KG1 (cell line): ENCODE measurements around the gene PLAC1.

ENCODE experiments used
- DNase-seq: peaks from one replicate; lab custom pipeline; 2025; lab: John Stamatoyannopoulos, UW

The PLAC1 gene

DNA sequence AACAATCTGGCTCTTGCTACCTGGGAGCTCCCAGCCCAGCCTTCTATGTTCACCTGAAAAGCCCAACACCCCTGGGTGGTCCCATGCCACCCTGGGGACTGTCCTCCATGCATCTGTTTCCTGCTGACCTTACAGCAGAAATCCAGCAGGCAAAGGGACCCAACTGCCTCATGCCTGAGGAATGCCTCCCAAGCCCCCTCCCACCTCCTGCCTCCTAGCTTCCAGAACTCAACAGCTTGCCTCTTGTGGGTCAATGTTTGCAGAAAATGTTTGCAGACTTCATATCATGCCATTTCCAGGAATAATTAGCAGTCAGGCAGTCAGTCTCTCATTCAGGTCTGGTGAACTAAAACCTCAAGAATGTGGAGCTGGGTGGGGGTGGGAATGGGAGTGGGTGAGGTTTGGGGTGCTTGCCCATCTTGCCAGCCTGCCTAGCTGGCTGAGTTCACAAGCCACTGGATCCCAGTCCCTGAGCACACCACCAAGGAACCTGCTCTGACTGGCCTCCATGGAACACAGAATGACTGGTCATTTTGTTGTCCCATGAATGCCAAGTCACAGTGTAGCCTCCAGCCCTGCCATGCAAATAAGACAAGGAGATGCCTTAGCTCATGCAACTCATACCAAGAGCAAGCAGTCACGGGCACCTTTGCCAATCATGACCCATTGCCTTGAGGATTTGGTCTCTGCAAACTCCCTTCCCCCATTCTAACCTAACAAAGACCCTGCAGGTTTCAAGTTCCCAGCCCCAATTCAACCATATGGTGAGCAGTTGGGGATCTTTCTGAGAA is 12.1 kb upstream of the PLAC1 start:
- DNase-seq = no peak

DNA sequence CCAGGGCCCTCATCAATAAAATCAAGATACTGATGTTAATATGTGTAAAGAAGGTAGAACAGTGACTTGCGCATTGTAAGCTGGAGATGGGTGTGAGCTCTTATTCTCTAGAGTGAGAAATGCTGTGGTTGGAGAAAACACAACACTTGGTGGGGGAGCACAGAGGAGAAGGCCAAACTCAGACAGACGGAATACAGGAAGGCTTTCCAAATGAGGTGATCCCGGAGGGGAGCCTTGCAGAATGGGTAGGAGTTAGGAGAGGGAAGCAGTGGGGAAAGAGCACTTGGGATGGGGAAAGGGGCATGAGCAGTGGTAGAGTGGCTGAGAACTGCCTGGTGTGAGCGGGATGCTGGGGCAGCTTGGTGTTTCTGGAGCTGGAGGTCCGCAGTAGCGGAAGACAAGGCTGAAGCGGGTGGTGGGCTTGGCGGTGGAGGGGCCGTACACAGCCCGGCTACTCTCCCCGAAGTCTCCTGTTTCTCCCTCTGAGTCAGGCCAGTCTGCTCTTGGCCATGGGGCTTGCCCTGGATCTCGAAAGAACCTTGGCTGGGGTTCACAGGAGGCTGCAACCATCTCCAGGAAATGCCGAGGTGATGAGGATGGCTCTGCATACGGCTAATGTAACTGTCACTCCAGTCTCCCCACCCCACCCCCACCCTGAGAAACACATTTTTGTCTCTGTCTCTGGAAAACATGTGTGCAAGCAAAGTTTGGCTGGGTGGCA is 11.3 kb upstream of the PLAC1 start:
- DNase-seq = no peak

DNA sequence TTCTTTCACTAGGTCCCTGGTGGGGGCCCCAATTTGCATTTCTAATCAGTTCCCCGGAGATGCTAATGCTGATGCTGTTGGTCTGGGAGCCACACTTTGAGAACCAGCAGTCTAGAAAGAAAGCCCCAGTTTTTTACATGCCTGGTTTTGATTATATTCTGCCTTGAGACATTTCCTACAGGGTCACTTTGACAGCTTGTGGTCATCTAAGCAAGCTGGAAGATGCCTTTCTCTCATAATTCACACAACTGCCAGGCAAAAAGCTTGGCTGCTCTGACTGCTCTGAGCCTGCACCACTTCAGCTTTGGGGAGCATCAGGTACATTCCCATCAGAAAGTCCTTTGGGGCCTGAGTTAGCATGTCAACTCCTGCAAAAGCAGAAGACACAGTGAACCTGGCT is 5.9 kb upstream of the PLAC1 start:
- no peak for DNase-seq

DNA sequence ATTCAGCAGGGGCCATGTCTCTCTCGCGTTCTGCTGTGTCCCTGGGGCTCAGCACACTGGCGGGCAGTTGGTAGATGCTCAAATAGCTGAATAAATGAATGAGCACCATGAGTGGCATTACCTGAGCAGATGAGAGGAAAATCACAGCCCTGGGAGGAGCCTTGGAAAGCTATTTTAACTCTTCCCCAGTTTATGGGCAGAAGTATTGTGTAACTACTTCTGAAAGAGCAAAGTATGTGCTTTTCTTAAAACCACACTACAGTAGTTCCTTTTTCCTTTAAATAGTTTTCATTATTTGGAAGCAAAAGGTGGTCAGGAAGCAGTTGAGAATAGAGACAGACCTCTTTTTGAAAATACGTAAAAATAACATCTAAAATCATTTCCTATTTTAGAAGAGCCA is 3.0 kb upstream of the PLAC1 start:
- no peak for DNase-seq

DNA sequence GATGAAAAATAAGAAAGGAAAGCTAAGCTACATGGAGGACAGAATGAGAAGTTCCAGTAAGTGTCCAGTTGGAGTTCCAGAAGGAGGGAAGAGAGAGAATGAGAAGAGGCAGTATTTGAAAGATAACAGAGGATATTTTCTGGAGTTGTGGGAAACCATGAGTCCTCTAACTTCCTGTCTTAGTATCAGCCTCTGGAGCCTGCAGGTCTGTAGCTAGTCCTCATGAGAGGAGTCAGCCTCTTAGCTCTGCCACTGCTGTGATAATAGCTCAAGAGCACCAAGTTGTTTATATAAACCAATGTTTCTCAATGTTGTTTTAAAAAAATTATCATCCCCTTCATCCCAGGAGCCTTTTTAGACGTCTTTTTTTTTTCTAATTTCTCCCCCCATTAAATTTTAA is 2.4 kb upstream of the PLAC1 start:
- DNase-seq = no peak

DNA sequence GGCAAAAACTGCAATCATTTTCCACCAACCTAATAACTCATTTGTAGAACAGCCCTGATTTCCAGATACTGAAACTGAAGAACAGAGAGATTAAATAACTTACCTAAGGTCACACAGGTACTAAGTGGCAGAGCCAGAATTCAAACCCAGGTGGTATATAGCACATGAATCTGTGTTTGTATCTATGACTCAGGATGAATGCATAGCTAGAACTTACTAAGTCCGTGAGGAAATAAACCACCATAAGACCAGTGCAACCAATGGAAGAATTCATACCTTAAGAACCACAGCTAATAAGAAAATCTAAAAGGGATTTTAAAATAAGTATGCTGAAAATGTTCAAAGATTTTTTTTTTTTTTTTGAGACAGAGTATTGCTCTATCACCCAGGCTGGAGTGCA is 1.5 kb upstream of the PLAC1 start:
- no peak for DNase-seq

DNA sequence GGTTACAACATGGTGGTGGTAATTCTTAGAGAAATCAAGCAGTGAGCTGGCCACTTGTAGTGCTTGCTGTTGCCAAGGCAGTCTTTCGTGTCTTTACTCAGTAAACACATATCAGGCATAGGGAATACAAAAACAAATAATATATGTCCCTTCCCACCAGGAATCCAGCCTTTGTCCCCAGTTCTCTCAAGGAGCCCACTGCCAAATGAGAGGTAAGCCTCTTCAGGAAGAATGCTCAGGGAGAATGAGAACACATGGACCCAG is 421 bp upstream of the PLAC1 start:
- no peak for DNase-seq

DNA sequence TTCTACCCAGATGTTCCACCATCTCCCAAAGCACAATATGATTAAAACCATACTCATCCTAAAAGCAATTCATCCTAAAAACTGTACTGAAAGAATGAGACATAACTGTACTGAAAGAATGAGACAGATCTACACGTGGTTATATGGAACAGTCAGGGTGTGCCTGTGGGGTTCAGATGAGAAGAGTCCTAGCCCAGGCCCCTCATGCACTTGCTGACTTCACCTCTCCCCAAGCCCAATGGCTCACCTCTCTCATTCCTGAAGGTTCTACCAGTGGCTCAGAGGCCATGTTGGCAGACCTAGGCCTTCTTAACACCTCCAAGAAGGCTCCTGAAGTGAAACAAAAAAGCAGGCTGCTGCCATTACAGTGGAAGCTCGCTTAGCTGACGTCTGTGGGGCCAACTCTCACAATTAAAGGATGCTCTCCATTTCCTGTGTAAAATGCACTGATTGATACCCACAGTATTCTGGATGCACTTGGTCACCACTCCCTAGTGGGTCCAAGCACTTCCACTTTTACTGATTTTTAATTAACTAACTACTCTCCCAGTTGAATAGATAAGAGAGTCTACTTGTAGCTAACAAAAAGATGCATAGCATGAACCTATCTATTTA is 3.8 kb downstream of the PLAC1 start:
- DNase-seq = no peak

DNA sequence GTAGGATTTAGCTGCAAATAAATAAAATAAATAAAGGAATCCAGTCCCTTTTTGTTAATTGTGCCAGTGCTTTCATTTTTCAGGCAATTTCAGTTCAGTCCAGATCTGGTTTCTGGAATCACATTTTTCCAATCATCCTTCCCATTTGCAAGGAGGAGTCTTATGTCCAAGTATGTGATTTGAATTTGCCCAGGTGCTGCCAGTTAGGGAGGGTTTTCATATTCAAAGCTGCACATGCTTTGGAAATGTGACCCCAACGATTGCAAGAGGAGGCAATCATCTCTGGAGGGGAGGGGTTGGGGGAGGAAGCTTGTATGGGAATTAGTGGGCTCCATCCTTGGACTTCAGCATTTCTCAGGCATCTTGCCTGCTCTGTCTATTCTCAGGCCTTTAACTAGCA is 4.4 kb downstream of the PLAC1 start:
- no peak for DNase-seq

DNA sequence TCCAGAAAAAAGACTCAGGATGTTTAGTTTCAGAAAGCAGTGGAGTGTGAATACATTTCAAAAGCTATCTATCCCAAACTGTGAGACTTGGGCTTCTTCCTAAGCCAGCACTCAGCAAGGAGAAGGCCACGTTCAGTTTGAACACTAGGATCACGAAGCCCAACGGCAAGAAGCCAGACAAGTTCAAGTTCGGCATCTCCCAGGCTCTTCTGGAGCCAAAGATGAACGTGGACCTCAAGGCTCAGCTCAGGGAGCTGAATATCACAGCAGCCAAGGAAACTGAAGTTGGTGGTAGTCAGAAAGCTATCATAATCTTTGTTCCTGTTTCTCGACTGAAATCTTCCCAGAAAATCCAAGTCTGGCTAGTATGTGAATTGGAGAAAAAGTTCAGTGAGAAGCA is 7.6 kb downstream of the PLAC1 start:
- no peak for DNase-seq

DNA sequence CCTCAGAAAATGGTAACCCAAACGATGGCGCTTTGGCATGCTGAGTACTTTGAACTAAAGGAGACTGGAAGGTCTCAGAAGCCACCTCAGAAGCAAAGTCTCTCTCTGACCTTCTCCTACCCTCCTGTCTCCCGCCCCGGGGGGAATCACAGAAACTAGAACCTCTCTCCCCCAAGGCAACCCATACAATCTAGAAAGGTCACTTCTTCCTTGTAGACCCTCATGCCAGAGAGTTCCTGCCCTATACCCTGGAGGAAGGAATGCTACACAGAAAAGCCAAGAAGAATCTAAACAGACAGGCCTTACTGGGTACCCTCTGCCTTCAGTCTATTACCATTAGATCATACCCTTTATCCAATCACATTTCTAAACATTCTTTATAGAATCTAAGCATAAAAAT is 8.5 kb downstream of the PLAC1 start:
- no peak for DNase-seq

DNA sequence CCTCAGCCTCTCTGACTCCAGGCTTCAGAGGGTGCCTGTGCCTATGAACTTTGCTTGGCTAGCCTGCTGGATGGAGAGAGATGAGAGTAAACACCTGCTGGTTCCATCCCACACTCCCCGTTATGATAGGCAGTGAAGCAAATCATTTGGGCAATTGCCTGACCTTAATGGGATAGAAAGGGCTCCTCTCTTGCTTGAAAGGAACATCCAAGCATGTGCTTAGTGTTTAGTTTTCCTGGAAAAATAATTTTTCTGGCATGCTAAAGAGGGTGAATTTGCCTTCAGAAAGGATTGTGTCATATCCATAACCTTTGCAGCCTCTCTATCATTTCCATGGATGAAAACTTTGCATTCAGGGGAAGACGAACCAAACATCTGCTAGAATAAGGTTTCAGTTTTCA is 10.8 kb downstream of the PLAC1 start:
- no peak for DNase-seq

DNA sequence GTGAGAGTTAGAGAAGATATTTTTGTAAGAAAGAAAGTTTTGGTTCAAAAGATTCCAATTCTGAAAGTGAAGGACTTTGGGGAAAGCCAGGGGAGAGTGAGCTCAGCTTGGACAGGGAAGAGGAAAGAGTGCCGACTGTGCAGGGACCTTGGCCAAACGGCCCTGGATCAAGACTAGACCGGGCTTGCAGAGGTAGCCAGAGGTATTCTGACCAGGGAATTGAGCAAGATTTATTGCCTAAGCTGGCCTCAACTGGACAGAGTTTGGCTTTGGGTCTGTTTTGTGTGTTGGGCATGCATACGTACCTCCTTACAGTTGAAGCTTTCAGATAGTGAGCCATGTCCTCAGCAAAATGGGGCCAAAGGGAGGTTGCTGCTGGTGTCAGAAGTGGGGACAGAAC is 11.6 kb downstream of the PLAC1 start:
- no peak for DNase-seq

DNA sequence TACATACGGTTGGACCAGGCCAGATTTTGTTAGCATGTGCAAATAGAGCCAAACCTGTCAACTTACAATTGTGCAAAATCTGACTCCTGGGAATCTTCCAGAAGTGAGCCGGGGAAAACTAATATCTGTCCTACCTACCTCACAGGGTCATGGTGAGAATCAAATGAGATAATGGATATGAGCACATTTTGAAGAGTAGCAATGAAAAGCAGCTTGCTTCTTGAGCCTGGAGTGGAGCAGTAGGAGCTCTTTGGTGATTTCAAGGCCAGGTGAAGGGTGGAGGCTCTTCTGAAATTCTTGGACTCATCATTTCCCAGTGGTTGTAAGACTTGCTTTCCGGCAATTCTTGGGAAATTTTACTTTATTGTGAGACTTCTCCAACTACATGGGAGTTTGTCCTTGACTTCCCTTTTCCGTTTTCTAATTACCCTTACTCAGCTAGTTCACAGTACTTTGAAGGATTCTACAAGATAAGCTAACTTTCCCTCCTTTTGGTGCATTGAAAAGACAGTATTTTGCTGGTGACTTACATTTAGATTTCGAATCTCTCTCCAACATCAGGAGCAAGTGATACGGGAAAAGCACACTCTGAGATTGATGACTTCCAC is 12.2 kb downstream of the PLAC1 start:
- no peak for DNase-seq

DNA sequence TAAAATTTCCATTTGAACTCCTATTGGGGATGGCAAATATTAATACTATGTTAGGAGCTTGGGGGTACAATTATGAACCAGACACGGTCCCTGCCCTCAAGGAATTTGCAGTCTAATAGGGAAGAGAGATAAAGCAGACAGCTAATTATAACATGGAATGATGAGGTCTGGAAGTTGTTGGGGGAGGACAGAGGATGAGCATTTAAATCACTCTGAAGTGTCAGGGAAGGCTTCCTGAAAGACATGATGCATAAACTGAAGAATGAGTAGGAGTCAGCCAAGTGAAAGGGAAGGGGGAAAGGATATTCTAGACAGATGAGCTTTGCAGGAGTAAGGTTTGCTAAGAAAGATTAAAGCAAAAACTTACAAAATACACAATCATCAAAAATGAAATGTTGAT is 15.9 kb downstream of the PLAC1 start:
- no peak for DNase-seq

DNA sequence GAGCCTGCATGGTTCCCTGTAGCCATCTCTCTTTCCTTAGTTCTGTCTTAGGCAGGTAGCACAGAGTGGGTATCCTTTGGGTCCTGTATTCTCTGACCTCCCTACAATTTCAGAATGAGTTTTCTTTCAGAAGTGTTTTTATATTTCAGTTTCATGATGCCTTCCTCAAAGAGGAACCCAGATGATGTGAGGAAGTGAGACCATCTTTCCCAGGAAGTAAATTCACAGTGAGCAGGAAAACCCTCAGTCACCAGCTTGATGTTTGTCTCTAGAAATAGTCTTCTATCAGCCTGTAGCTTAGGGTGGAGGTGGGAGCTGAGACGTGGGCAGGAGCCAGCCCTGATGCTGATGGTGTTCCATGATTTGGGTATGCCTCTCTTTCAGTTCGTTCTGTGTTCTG is 16.9 kb downstream of the PLAC1 start:
- no peak for DNase-seq

DNA sequence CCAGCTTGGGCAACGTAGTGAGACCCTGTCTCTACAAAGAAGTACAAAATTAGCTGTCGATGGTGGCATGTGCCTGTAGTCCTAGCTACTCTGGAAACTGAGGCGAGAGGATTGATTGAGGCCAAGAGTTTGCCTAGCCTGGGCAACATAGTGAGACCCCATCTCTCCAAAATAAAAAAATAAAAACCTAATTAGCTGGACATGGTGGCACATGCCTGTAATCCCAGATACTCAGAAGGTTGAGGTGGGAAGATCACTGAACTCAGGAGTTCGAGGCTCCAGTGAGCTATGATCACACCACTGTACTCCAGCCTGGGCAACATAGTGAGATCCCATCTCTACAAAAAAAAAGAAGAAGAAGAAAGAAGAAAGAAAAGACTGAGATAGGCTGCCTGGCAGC is 17.4 kb downstream of the PLAC1 start:
- no peak for DNase-seq

DNA sequence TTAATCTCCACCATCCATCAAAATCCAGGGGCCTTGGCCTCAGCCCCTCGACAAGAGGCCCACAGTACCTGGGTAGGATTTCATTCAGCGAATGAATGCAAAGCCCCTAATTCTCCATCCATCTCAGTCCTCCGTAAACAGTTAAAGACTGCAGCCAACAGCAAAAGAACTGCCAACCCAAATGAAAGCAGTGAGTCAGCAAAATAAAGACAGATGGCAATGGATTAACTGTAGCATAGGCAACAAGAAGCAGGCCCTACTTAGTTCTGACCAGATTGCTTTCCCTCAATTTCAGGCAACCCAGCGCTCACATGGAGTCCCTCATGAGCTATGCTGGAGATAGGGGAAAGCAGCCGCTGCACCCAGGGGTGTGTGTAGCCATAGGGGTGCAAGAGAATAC is 21.4 kb downstream of the PLAC1 start:
- no peak for DNase-seq

DNA sequence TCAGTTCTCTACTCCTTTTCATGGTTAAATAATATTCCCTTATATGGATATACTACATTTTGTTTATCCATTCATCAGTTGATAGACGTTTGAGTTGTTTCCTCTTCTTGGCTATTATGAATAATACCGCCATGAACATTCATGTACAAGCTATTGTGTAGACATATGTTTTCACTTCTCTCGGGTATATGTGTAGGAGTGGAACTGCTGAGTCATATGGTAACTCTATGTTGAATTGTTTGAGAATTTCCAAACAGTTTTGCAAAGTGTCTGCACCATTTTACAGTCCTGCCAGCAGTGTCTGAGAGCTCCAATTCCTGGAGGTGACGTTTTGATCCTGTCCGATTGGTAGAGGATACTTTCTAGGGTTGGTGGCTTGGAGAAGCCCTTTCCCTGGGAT is 23.6 kb downstream of the PLAC1 start:
- DNase-seq = no peak

DNA sequence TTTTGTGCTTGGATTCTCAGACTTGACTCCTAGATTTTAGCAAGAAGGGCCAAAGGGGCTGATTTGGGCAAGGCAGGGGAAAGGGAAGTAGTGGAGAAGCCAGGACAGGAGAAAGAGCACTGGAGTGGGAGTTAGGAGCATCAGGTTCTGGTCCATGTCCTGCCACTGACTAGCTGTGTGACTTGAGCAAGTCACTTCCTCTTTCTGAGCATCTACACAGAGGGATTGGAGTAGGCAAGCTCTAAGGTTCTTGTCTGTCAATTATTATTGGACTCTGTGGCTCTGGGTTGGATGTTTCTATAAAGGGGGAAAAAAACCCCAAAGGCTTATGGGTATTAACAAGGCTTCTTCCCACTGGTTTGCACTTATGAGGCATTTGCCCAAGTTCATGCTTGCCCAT is 24.4 kb downstream of the PLAC1 start:
- no peak for DNase-seq

DNA sequence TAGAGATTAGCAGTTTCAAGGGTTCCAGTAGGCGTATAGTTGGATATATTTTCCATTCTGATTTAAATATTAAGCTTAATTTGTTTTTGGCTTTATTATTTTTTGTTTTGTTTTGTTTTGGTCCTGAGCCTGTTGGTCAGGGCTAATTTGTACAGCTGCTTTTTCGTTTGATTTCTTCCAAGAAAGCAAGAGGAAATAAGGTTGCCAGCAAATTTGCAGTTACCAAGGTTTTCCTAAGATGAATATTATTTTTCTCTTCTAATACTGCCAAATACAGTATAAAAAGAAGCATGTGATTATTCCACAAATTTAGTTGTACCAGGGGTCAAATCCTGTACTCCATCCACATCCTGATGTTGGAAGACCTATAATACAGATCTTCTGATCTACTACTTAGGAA is 24.9 kb downstream of the PLAC1 start:
- DNase-seq = no peak

DNA sequence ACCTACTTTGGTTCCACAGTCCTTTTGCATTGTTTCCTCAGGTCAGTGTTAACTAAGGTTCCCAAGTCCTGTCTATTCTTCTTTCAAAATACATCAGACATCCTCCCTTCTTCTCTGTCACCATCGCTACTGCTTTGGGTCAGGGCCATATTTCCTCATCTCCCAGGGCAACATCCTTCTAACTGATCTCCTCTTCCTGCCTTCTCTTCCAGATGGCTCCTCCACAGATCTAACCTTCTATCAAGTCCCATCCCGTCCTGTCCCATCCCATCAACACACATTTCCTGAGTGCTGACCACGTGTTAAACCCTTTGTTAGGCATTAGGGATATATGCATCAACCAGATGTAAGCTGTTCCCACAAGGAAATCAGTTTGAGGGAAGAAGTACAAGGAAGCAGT is 25.9 kb downstream of the PLAC1 start:
- DNase-seq = no peak
